Measurements from ENCODE around the gene KRTAP5-10.
"Not testable (repeated sequence)": the region's sequence is repeated elsewhere in the genome, so short reads cannot be mapped to it uniquely, and the experiment has no call there.

The KRTAP5-10 gene

GRCh38 chr11:71574418-71574817 lies 9.1 kb downstream of the KRTAP5-10 start:
- DNase-seq: no peak

GRCh38 chr11:71575723-71576424 lies 10.5 kb downstream of the KRTAP5-10 start:
- no peak for DNase-seq

GRCh38 chr11:71576688-71577465 lies 11.5 kb downstream of the KRTAP5-10 start:
- DNase-seq: not testable (repeated sequence)

GRCh38 chr11:71577469-71578004 lies 12.2 kb downstream of the KRTAP5-10 start:
- no peak for DNase-seq

GRCh38 chr11:71579513-71579912 lies 14.2 kb downstream of the KRTAP5-10 start:
- DNase-seq: not testable (repeated sequence)

GRCh38 chr11:71580057-71581003 lies 15.0 kb downstream of the KRTAP5-10 start:
- DNase-seq: no peak

- DNase-seq: no peak
Measured at GRCh38 chr11:71581826-71582225, 16.5 kb downstream of the KRTAP5-10 start.

GRCh38 chr11:71582309-71582895 lies 17.0 kb downstream of the KRTAP5-10 start, which contains the start of gene KRTAP5-11:
KRTAP5-11 (minus strand) TSS chr11:71582875; CDS start chr11:71582837, 38 bp downstream.
- DNase-seq: no peak

- not testable (repeated sequence) for DNase-seq
Measured at GRCh38 chr11:71582969-71583368, 17.6 kb downstream of the KRTAP5-10 start.

GRCh38 chr11:71585673-71586072 lies 20.3 kb downstream of the KRTAP5-10 start:
- DNase-seq: not testable (repeated sequence)

GRCh38 chr11:71588314-71588713 lies 23.0 kb downstream of the KRTAP5-10 start:
- not testable (repeated sequence) for DNase-seq

- DNase-seq: not testable (repeated sequence)
Measured at GRCh38 chr11:71588822-71589545, 23.6 kb downstream of the KRTAP5-10 start.

- DNase-seq: not testable (repeated sequence)
Measured at GRCh38 chr11:71589546-71589920, 24.2 kb downstream of the KRTAP5-10 start.

- not testable (repeated sequence) for DNase-seq
Measured at GRCh38 chr11:71603221-71603620, 37.9 kb downstream of the KRTAP5-10 start.

- not testable (repeated sequence) for DNase-seq
Measured at GRCh38 chr11:71604798-71605488, 39.6 kb downstream of the KRTAP5-10 start.

- DNase-seq: not testable (repeated sequence)
Measured at GRCh38 chr11:71606853-71607519, 41.6 kb downstream of the KRTAP5-10 start.

- DNase-seq: not testable (repeated sequence)
Measured at GRCh38 chr11:71607520-71608216, 42.3 kb downstream of the KRTAP5-10 start.

GRCh38 chr11:71608272-71608671 lies 42.9 kb downstream of the KRTAP5-10 start:
- not testable (repeated sequence) for DNase-seq

GRCh38 chr11:71611218-71611910 lies 46.0 kb downstream of the KRTAP5-10 start:
- not testable (repeated sequence) for DNase-seq

Measured in NCI-H524 treated with DMSO at 0.1 percent for 48 hours (cell line).